Mammary epithelial cell (primary cell): ENCODE data around the gene DIAPH2.

ENCODE experiments used
- EZH2 ChIP-seq: IDR thresholded peaks from 2 replicates; pipeline ENCODE4 v1.6.1; 2012; ENCODE audit warnings: low read length, inconsistent platforms, borderline replicate concordance
- TF ChIP-seq, protein P1 (sequence below), 2 donors: IDR thresholded peaks in 1 of 2; conservative IDR thresholded peaks in 1 of 2; 2 replicates each; pipeline ENCODE4 v1.5.1; 2011 to 2012; ENCODE audit warnings: inconsistent platforms in 2 of 2, low read length in 2 of 2, mild to moderate bottlenecking in 2 of 2, control low read depth in 1 of 2, low read depth in 1 of 2; ENCODE audit not compliant: insufficient read depth in 1 of 2; ENCODE audit errors: extremely low read depth in 1 of 2

DNA sequence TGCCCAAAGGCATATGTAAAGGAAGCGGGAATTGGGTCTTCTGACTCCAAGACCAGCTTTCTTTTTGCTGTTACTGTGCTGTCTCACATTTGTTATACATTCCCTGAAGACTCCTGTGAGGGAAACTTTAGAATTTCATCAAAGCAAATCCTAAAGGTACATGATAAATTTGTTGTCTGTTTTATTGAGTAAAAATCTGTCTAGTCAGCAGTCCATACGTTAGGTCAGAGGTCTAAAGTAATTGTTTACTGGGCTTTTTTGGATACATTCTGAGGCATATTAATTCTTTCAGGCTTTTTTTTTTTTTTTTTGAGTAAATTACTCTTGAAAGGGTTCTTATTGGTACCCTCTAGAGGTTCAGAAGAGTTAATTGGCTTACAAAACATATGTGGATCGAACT, 546.3 kb downstream of the DIAPH2 start:
- TF ChIP-seq EZH2: no peak
- TF ChIP-seq, protein P1, sequence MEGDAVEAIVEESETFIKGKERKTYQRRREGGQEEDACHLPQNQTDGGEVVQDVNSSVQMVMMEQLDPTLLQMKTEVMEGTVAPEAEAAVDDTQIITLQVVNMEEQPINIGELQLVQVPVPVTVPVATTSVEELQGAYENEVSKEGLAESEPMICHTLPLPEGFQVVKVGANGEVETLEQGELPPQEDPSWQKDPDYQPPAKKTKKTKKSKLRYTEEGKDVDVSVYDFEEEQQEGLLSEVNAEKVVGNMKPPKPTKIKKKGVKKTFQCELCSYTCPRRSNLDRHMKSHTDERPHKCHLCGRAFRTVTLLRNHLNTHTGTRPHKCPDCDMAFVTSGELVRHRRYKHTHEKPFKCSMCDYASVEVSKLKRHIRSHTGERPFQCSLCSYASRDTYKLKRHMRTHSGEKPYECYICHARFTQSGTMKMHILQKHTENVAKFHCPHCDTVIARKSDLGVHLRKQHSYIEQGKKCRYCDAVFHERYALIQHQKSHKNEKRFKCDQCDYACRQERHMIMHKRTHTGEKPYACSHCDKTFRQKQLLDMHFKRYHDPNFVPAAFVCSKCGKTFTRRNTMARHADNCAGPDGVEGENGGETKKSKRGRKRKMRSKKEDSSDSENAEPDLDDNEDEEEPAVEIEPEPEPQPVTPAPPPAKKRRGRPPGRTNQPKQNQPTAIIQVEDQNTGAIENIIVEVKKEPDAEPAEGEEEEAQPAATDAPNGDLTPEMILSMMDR (conservative IDR thresholded peaks at IDR 0.05 in 1 of 2, IDR thresholded peaks at IDR 0.05 in 1 of 2; ENCODE audit: extremely low read depth in 1 of 2, insufficient read depth in 1 of 2, low read depth in 1 of 2, low read length in 2 of 2): no peak
